ENCODE results near the gene TNRC6C.
A peak's percentile ranks its signal among the peaks of the same experiment; 100 is the strongest.

The TNRC6C gene

GRCh38 chr17:77916703-77917481 is 41.6 kb upstream of the TNRC6C start:
- H3K4me1 ChIP-seq (ENCODE audit: control insufficient read depth, insufficient read depth, low read length): peaks cover 26% of the 10 kb centered on the region
- ChIA-PET CTCF (interaction anchor here (0.6 kb wide), 2 partner anchors 21 to 150 kb away, joined by 3 read pairs; no protein-coding TSS in a partner anchor), POLR2A (interaction anchor here (4.1 kb wide), 1 partner anchor 41 kb away, joined by 28 read pairs; the partner anchor contains the start of gene TNRC6C)
- H3K27ac ChIP-seq (ENCODE audit: extremely low read depth, low read depth, low read length): no peak overlapping the region
- no peak overlapping the region for H3K4me3 ChIP-seq (ENCODE audit: low read depth, low read length)
- no peaks in the 10 kb centered on the region for H3K9me3 ChIP-seq (ENCODE audit: control insufficient read depth, insufficient read depth, low read depth, low read length)
- H3K36me3 ChIP-seq (ENCODE audit: control insufficient read depth in 2 of 2, insufficient read depth in 1 of 2, low read length in 2 of 2): no peaks in the 10 kb centered on the region
- TF ChIP-seq KLF9 (tag by site-specific recombination; IDR thresholded peaks at IDR 0.05; ENCODE audit: low read depth): no peak
- TF ChIP-seq ZNF366 (tag by site-specific recombination; conservative IDR thresholded peaks at IDR 0.05): peak; percentile 71; the same call in 1 of the 2 replicates
- no peak for TF ChIP-seq ZNF341 (tag by site-specific recombination; IDR thresholded peaks at IDR 0.05; ENCODE audit: low read depth)

- no peak overlapping the region for H3K27ac ChIP-seq (ENCODE audit: extremely low read depth, low read depth, low read length)
Observed at GRCh38 chr17:77919276-77919675, 39.2 kb upstream of the TNRC6C start.

More at GRCh38 chr17:77919276-77919675, 39.2 kb upstream of the TNRC6C start:
- POLR2A ChIA-PET: no interaction called here
- no peak overlapping the region for H3K4me3 ChIP-seq (ENCODE audit: low read depth, low read length)
- TF ChIP-seq ZNF544 (tag by site-specific recombination; IDR thresholded peaks at IDR 0.05): no peak
- no peak for TF ChIP-seq ZNF24 (tag by site-specific recombination; IDR thresholded peaks at IDR 0.05)
- TF ChIP-seq ZNF211 (tag by site-specific recombination; IDR thresholded peaks at IDR 0.05; ENCODE audit: low read depth): no peak
- TF ChIP-seq TRIM28 (IDR thresholded peaks at IDR 0.05; ENCODE audit: borderline replicate concordance, low read length): no peak
- no peak for TF ChIP-seq ZNF169 (tag by site-specific recombination; IDR thresholded peaks at IDR 0.05)
- no peak for TF ChIP-seq ZBTB1 (tag by site-specific recombination; IDR thresholded peaks at IDR 0.05)
- TF ChIP-seq ZEB2 (tag by site-specific recombination; IDR thresholded peaks at IDR 0.05): no peak
- no peak for TF ChIP-seq ZNF18 (tag by site-specific recombination; IDR thresholded peaks at IDR 0.05)
- TF ChIP-seq ZNF747 (tag by site-specific recombination; IDR thresholded peaks at IDR 0.05): no peak
- no peak for TF ChIP-seq MEIS1 (CRISPR knock-in tag; IDR thresholded peaks at IDR 0.05; ENCODE audit: borderline replicate concordance)
- no peak for TF ChIP-seq CTCF (tag by site-specific recombination; IDR thresholded peaks at IDR 0.05)
- TF ChIP-seq ZNF560 (tag by site-specific recombination; IDR thresholded peaks at IDR 0.05; ENCODE audit: borderline replicate concordance): no peak
- TF ChIP-seq OVOL3 (tag by site-specific recombination; IDR thresholded peaks at IDR 0.05): no peak
- no peak for TF ChIP-seq PRDM10 (tag by site-specific recombination; IDR thresholded peaks at IDR 0.05)
- no peak for TF ChIP-seq ZNF350 (tag by site-specific recombination; IDR thresholded peaks at IDR 0.05)
- TF ChIP-seq ZNF133 (tag by site-specific recombination; IDR thresholded peaks at IDR 0.05): no peak
- TF ChIP-seq ZSCAN30 (tag by site-specific recombination; IDR thresholded peaks at IDR 0.05): no peak
- peaks cover 26% of the 10 kb centered on the region for H3K4me1 ChIP-seq (ENCODE audit: control insufficient read depth, insufficient read depth, low read length)
- no peaks in the 10 kb centered on the region for H3K9me3 ChIP-seq (ENCODE audit: control insufficient read depth, insufficient read depth, low read depth, low read length)
- CTCF ChIA-PET: no interaction called here
- H3K36me3 ChIP-seq (ENCODE audit: control insufficient read depth in 2 of 2, insufficient read depth in 1 of 2, low read length in 2 of 2): no peaks in the 10 kb centered on the region

Data from HEK293 (cell line).